ENCODE results near the gene SPARCL1.
"Not testable (repeated sequence)": the region's sequence is repeated elsewhere in the genome, so short reads cannot be mapped to it uniquely, and the experiment has no call there.

SPARCL1 gene

GRCh38 chr4:87426865-87427517 lies 102.2 kb downstream of the SPARCL1 start:
- TF ChIP-seq TSHZ2 (CRISPR knock-in tag; IDR thresholded peaks at IDR 0.05) (no peak), TCF4 (CRISPR knock-in tag; IDR thresholded peaks at IDR 0.05; ENCODE audit: borderline replicate concordance) (no peak), ARNTL (CRISPR knock-in tag; IDR thresholded peaks at IDR 0.05; ENCODE audit: borderline replicate concordance, low read depth) (no peak), TOX (CRISPR knock-in tag; IDR thresholded peaks at IDR 0.05; ENCODE audit: borderline replicate concordance) (no peak), PPARA (CRISPR knock-in tag; IDR thresholded peaks at IDR 0.05; ENCODE audit: borderline replicate concordance) (no peak), POU6F1 (CRISPR knock-in tag; IDR thresholded peaks at IDR 0.05; ENCODE audit: borderline replicate concordance, low read depth) (no peak), ZC3H10 (CRISPR knock-in tag; IDR thresholded peaks at IDR 0.05) (no peak), CSRNP3 (CRISPR knock-in tag; IDR thresholded peaks at IDR 0.05) (no peak), PATZ1 (CRISPR knock-in tag; IDR thresholded peaks at IDR 0.05; ENCODE audit: borderline replicate concordance) (no peak), OSR1 (CRISPR knock-in tag; IDR thresholded peaks at IDR 0.05) (no peak), ESRRG (CRISPR knock-in tag; IDR thresholded peaks at IDR 0.05) (no peak), ZFP30 (CRISPR knock-in tag; IDR thresholded peaks at IDR 0.05) (no peak), CSDC2 (CRISPR knock-in tag; IDR thresholded peaks at IDR 0.05) (no peak), GLIS3 (CRISPR knock-in tag; IDR thresholded peaks at IDR 0.05) (no peak), ZNF70 (CRISPR knock-in tag; IDR thresholded peaks at IDR 0.05) (no peak), ZFP3 (CRISPR knock-in tag; IDR thresholded peaks at IDR 0.05) (no peak), SNAI2 (CRISPR knock-in tag; IDR thresholded peaks at IDR 0.05) (no peak)
- no peak for ATAC-seq

GRCh38 chr4:87425711-87426110 lies 103.5 kb downstream of the SPARCL1 start:
- no peak for ATAC-seq
- TF ChIP-seq PPARA (CRISPR knock-in tag; IDR thresholded peaks at IDR 0.05; ENCODE audit: borderline replicate concordance), result no peak
- no peak for TF ChIP-seq ZNF8 (CRISPR knock-in tag; IDR thresholded peaks at IDR 0.05)
- no peak for TF ChIP-seq SNAI2 (CRISPR knock-in tag; IDR thresholded peaks at IDR 0.05)
- TF ChIP-seq TCF4 (CRISPR knock-in tag; IDR thresholded peaks at IDR 0.05; ENCODE audit: borderline replicate concordance), result no peak
- TF ChIP-seq CSRNP3 (CRISPR knock-in tag; IDR thresholded peaks at IDR 0.05), result no peak
- no peak for TF ChIP-seq ARNTL (CRISPR knock-in tag; IDR thresholded peaks at IDR 0.05; ENCODE audit: borderline replicate concordance, low read depth)
- TF ChIP-seq RARB (CRISPR knock-in tag; IDR thresholded peaks at IDR 0.05), result no peak
- TF ChIP-seq TSHZ2 (CRISPR knock-in tag; IDR thresholded peaks at IDR 0.05), result no peak
- no peak for TF ChIP-seq ZNF70 (CRISPR knock-in tag; IDR thresholded peaks at IDR 0.05)
- no peak for TF ChIP-seq POU6F1 (CRISPR knock-in tag; IDR thresholded peaks at IDR 0.05; ENCODE audit: borderline replicate concordance, low read depth)
- TF ChIP-seq PATZ1 (CRISPR knock-in tag; IDR thresholded peaks at IDR 0.05; ENCODE audit: borderline replicate concordance), result no peak
- no peak for TF ChIP-seq ZNF565 (CRISPR knock-in tag; conservative IDR thresholded peaks at IDR 0.05; ENCODE audit: low read depth)
- TF ChIP-seq TOX (CRISPR knock-in tag; IDR thresholded peaks at IDR 0.05; ENCODE audit: borderline replicate concordance), result no peak
- TF ChIP-seq GLIS3 (CRISPR knock-in tag; IDR thresholded peaks at IDR 0.05), result no peak
- TF ChIP-seq CSDC2 (CRISPR knock-in tag; IDR thresholded peaks at IDR 0.05), result no peak
- TF ChIP-seq ESRRG (CRISPR knock-in tag; IDR thresholded peaks at IDR 0.05), result no peak
- TF ChIP-seq OSR1 (CRISPR knock-in tag; IDR thresholded peaks at IDR 0.05), result no peak

- ATAC-seq, result not testable (repeated sequence)
Observed at GRCh38 chr4:87424099-87424543, 105.1 kb downstream of the SPARCL1 start.

Data from SK-N-SH treated with all-trans-retinoic acid at 6 μM for 48 hours (cell line).